ENCODE measurements around the gene GIMAP2.

Gene GIMAP2

GRCh38 chr7:150665089-150665748 is 20.3 kb upstream of the GIMAP2 start:
- Histone ChIP-seq H4K91ac (ENCODE audit: low read length) (no peak overlapping the region), H3K4me2 (ENCODE audit: low read length, poor library complexity, severe bottlenecking) (no peak overlapping the region), H3K4me3 (ENCODE audit: insufficient read depth in 1 of 2, low read depth in 1 of 2, low read length in 2 of 2) (no peak overlapping the region), H3K14ac (ENCODE audit: low read length in 2 of 2) (no peak overlapping the region), H2BK12ac (ENCODE audit: low read length in 2 of 2) (no peak overlapping the region), H3K27me3 (ENCODE audit: control insufficient read depth in 1 of 2, insufficient read depth in 1 of 2, low read length in 2 of 2) (no peaks in the 10 kb centered on the region), H4K8ac (ENCODE audit: low read length) (no peak overlapping the region), H3K9me3 (ENCODE audit: control insufficient read depth, low read length) (peaks cover 6% of the 10 kb centered on the region), H3K36me3 (ENCODE audit: control insufficient read depth in 1 of 2, insufficient read depth in 2 of 2, low read depth in 1 of 2, low read length in 2 of 2) (no peaks in the 10 kb centered on the region), H2BK5ac (ENCODE audit: low read depth, low read length, poor library complexity, severe bottlenecking) (no peak overlapping the region), H3K9ac (ENCODE audit: low read length) (no peak overlapping the region), H2AK5ac (ENCODE audit: low read length, severe bottlenecking) (no peak overlapping the region), H3K79me1 (replicated peaks; ENCODE audit: low read length, poor library complexity, severe bottlenecking) (no peaks in the 10 kb centered on the region), H2AFZ (ENCODE audit: low read depth, low read length) (no peak overlapping the region), H3K23ac (ENCODE audit: low read length in 2 of 2) (no peak overlapping the region), H3K18ac (ENCODE audit: low read depth in 1 of 2, low read length in 2 of 2) (no peak overlapping the region), H3K4me1 (ENCODE audit: control insufficient read depth, insufficient read depth, low read depth, low read length) (no peaks in the 10 kb centered on the region), H3K27ac (ENCODE audit: low read length, poor library complexity, severe bottlenecking) (no peak overlapping the region), H2BK120ac (ENCODE audit: low read depth, low read length) (no peak overlapping the region), H3K4ac (ENCODE audit: low read depth in 1 of 2, low read length in 2 of 2) (no peak overlapping the region), H2BK15ac (ENCODE audit: low read depth, poor library complexity, severe bottlenecking) (no peak overlapping the region)
- DNase-seq = no peak
- 64% methylated on average over 5 of the region's 9 CpGs for WGBS

- Histone ChIP-seq H2AK5ac (ENCODE audit: low read length, severe bottlenecking) (no peak overlapping the region), H3K4ac (ENCODE audit: low read depth in 1 of 2, low read length in 2 of 2) (no peak overlapping the region), H2BK120ac (ENCODE audit: low read depth, low read length) (no peak overlapping the region), H3K9ac (ENCODE audit: low read length) (no peak overlapping the region), H3K27me3 (ENCODE audit: control insufficient read depth in 1 of 2, insufficient read depth in 1 of 2, low read length in 2 of 2) (no peaks in the 10 kb centered on the region), H4K8ac (ENCODE audit: low read length) (no peak overlapping the region), H3K79me1 (replicated peaks; ENCODE audit: low read length, poor library complexity, severe bottlenecking) (no peaks in the 10 kb centered on the region), H3K4me2 (ENCODE audit: low read length, poor library complexity, severe bottlenecking) (no peak overlapping the region), H3K4me3 (ENCODE audit: insufficient read depth in 1 of 2, low read depth in 1 of 2, low read length in 2 of 2) (no peak overlapping the region), H3K14ac (ENCODE audit: low read length in 2 of 2) (no peak overlapping the region), H3K36me3 (ENCODE audit: control insufficient read depth in 1 of 2, insufficient read depth in 2 of 2, low read depth in 1 of 2, low read length in 2 of 2) (no peaks in the 10 kb centered on the region), H3K27ac (ENCODE audit: low read length, poor library complexity, severe bottlenecking) (no peak overlapping the region), H2BK15ac (ENCODE audit: low read depth, poor library complexity, severe bottlenecking) (no peak overlapping the region), H3K23ac (ENCODE audit: low read length in 2 of 2) (no peak overlapping the region), H3K4me1 (ENCODE audit: control insufficient read depth, insufficient read depth, low read depth, low read length) (no peaks in the 10 kb centered on the region), H2BK5ac (ENCODE audit: low read depth, low read length, poor library complexity, severe bottlenecking) (no peak overlapping the region), H2AFZ (ENCODE audit: low read depth, low read length) (no peak overlapping the region), H3K9me3 (ENCODE audit: control insufficient read depth, low read length) (peaks cover 6% of the 10 kb centered on the region), H4K91ac (ENCODE audit: low read length) (no peak overlapping the region), H2BK12ac (ENCODE audit: low read length in 2 of 2) (no peak overlapping the region), H3K18ac (ENCODE audit: low read depth in 1 of 2, low read length in 2 of 2) (no peak overlapping the region)
- no peak for DNase-seq
- WGBS = 90% methylated on average over 2 of the region's 2 CpGs
Observed at GRCh38 chr7:150665896-150666295, 19.6 kb upstream of the GIMAP2 start.

GRCh38 chr7:150666412-150666811 is 19.1 kb upstream of the GIMAP2 start:
- H3K4ac ChIP-seq (ENCODE audit: low read depth in 1 of 2, low read length in 2 of 2) = no peak overlapping the region
- no peaks in the 10 kb centered on the region for H3K4me1 ChIP-seq (ENCODE audit: control insufficient read depth, insufficient read depth, low read depth, low read length)
- no peak overlapping the region for H2AK5ac ChIP-seq (ENCODE audit: low read length, severe bottlenecking)
- peaks cover 6% of the 10 kb centered on the region for H3K9me3 ChIP-seq (ENCODE audit: control insufficient read depth, low read length)
- H3K27me3 ChIP-seq (ENCODE audit: control insufficient read depth in 1 of 2, insufficient read depth in 1 of 2, low read length in 2 of 2) = no peaks in the 10 kb centered on the region
- no peak overlapping the region for H2AFZ ChIP-seq (ENCODE audit: low read depth, low read length)
- H3K79me1 ChIP-seq (replicated peaks; ENCODE audit: low read length, poor library complexity, severe bottlenecking) = no peaks in the 10 kb centered on the region
- no peak overlapping the region for H4K91ac ChIP-seq (ENCODE audit: low read length)
- H3K36me3 ChIP-seq (ENCODE audit: control insufficient read depth in 1 of 2, insufficient read depth in 2 of 2, low read depth in 1 of 2, low read length in 2 of 2) = no peaks in the 10 kb centered on the region
- H2BK5ac ChIP-seq (ENCODE audit: low read depth, low read length, poor library complexity, severe bottlenecking) = no peak overlapping the region
- no peak overlapping the region for H3K4me2 ChIP-seq (ENCODE audit: low read length, poor library complexity, severe bottlenecking)
- H3K27ac ChIP-seq (ENCODE audit: low read length, poor library complexity, severe bottlenecking) = no peak overlapping the region
- H3K18ac ChIP-seq (ENCODE audit: low read depth in 1 of 2, low read length in 2 of 2) = no peak overlapping the region
- no peak overlapping the region for H3K9ac ChIP-seq (ENCODE audit: low read length)
- no peak overlapping the region for H3K4me3 ChIP-seq (ENCODE audit: insufficient read depth in 1 of 2, low read depth in 1 of 2, low read length in 2 of 2)
- H4K8ac ChIP-seq (ENCODE audit: low read length) = no peak overlapping the region
- DNase-seq = no peak
- H2BK12ac ChIP-seq (ENCODE audit: low read length in 2 of 2) = no peak overlapping the region
- no peak overlapping the region for H2BK120ac ChIP-seq (ENCODE audit: low read depth, low read length)
- H2BK15ac ChIP-seq (ENCODE audit: low read depth, poor library complexity, severe bottlenecking) = no peak overlapping the region
- H3K14ac ChIP-seq (ENCODE audit: low read length in 2 of 2) = no peak overlapping the region
- H3K23ac ChIP-seq (ENCODE audit: low read length in 2 of 2) = no peak overlapping the region

- H3K14ac ChIP-seq (ENCODE audit: low read length in 2 of 2) = no peak overlapping the region
- no peak overlapping the region for H3K4me3 ChIP-seq (ENCODE audit: insufficient read depth in 1 of 2, low read depth in 1 of 2, low read length in 2 of 2)
- no peak overlapping the region for H3K18ac ChIP-seq (ENCODE audit: low read depth in 1 of 2, low read length in 2 of 2)
- no peak overlapping the region for H3K9ac ChIP-seq (ENCODE audit: low read length)
- WGBS = no CpG with 5 or more reads among the region's 1 CpG
- H3K27ac ChIP-seq (ENCODE audit: low read length, poor library complexity, severe bottlenecking) = no peak overlapping the region
- no peak overlapping the region for H2AK5ac ChIP-seq (ENCODE audit: low read length, severe bottlenecking)
- H3K9me3 ChIP-seq (ENCODE audit: control insufficient read depth, low read length) = peaks cover 6% of the 10 kb centered on the region
- no peaks in the 10 kb centered on the region for H3K27me3 ChIP-seq (ENCODE audit: control insufficient read depth in 1 of 2, insufficient read depth in 1 of 2, low read length in 2 of 2)
- H2BK120ac ChIP-seq (ENCODE audit: low read depth, low read length) = no peak overlapping the region
- no peak overlapping the region for H2BK5ac ChIP-seq (ENCODE audit: low read depth, low read length, poor library complexity, severe bottlenecking)
- H3K4me1 ChIP-seq (ENCODE audit: control insufficient read depth, insufficient read depth, low read depth, low read length) = no peaks in the 10 kb centered on the region
- no peak overlapping the region for H2BK12ac ChIP-seq (ENCODE audit: low read length in 2 of 2)
- no peak overlapping the region for H3K4ac ChIP-seq (ENCODE audit: low read depth in 1 of 2, low read length in 2 of 2)
- H3K4me2 ChIP-seq (ENCODE audit: low read length, poor library complexity, severe bottlenecking) = no peak overlapping the region
- H2AFZ ChIP-seq (ENCODE audit: low read depth, low read length) = no peak overlapping the region
- no peak for DNase-seq
- no peak overlapping the region for H2BK15ac ChIP-seq (ENCODE audit: low read depth, poor library complexity, severe bottlenecking)
- H3K79me1 ChIP-seq (replicated peaks; ENCODE audit: low read length, poor library complexity, severe bottlenecking) = no peaks in the 10 kb centered on the region
- no peak overlapping the region for H3K23ac ChIP-seq (ENCODE audit: low read length in 2 of 2)
- H3K36me3 ChIP-seq (ENCODE audit: control insufficient read depth in 1 of 2, insufficient read depth in 2 of 2, low read depth in 1 of 2, low read length in 2 of 2) = no peaks in the 10 kb centered on the region
- H4K8ac ChIP-seq (ENCODE audit: low read length) = no peak overlapping the region
- H4K91ac ChIP-seq (ENCODE audit: low read length) = no peak overlapping the region
Observed at GRCh38 chr7:150668472-150668911, 17.0 kb upstream of the GIMAP2 start.

All from mesenchymal stem cell (in vitro differentiated cells and primary cell).